GM21529 (cell line): ENCODE measurements around the gene VWA2.
"Not testable (repeated sequence)": the region's sequence is repeated elsewhere in the genome, so short reads cannot be mapped to it uniquely, and the experiment has no call there.

Experiments
- ATAC-seq: cut with Tn5 transposase; IDR thresholded peaks from one replicate; pipeline ENCODE4 v1.9.1; 2021; ENCODE audit not compliant: unreplicated experiment

Gene VWA2

GRCh38 chr10:114313866-114314265 is 74.8 kb downstream of the VWA2 start:
- no peak for ATAC-seq

GRCh38 chr10:114315566-114316420 is 76.7 kb downstream of the VWA2 start:
- ATAC-seq = no peak

GRCh38 chr10:114316744-114317143 is 77.7 kb downstream of the VWA2 start:
- no peak for ATAC-seq

GRCh38 chr10:114319406-114320248 is 80.6 kb downstream of the VWA2 start:
- ATAC-seq = no peak

- no peak for ATAC-seq
These were observed 81.4 kb downstream of the VWA2 start for GRCh38 chr10:114320249-114321116.

GRCh38 chr10:114322344-114322743 is 83.3 kb downstream of the VWA2 start:
- ATAC-seq = no peak

- no peak for ATAC-seq
These were observed 84.0 kb downstream of the VWA2 start for GRCh38 chr10:114323023-114323422.

- ATAC-seq = no peak
These were observed 87.7 kb downstream of the VWA2 start for GRCh38 chr10:114326795-114327194.

GRCh38 chr10:114327537-114328440 is 88.7 kb downstream of the VWA2 start:
- ATAC-seq = no peak

- ATAC-seq = no peak
These were observed 89.4 kb downstream of the VWA2 start for GRCh38 chr10:114328441-114328812.

- no peak for ATAC-seq
These were observed 89.8 kb downstream of the VWA2 start for GRCh38 chr10:114328874-114329273.

- ATAC-seq = no peak
These were observed 90.7 kb downstream of the VWA2 start for GRCh38 chr10:114329634-114330365.

- ATAC-seq = no peak
These were observed 93.5 kb downstream of the VWA2 start for GRCh38 chr10:114332301-114333192.

GRCh38 chr10:114333441-114333840 is 94.4 kb downstream of the VWA2 start:
- not testable (repeated sequence) for ATAC-seq

- no peak for ATAC-seq
These were observed 95.2 kb downstream of the VWA2 start for GRCh38 chr10:114334301-114334700.

GRCh38 chr10:114335614-114336013 is 96.6 kb downstream of the VWA2 start:
- no peak for ATAC-seq

GRCh38 chr10:114336823-114337509 is 97.9 kb downstream of the VWA2 start:
- ATAC-seq = no peak
